H1 (cell line): ENCODE measurements around the gene GNB1L. TPM values are rescaled to one million over a fixed set of nuclear protein-coding genes. Genes with fewer than 3 reads are reported as not detected.

ENCODE experiments used
- CTCF ChIA-PET: fragments of 300-600 bp; sonication (Branson Sonifier 250); formaldehyde crosslinking; loops from one replicate; lab custom pipeline; 2021; ENCODE audit not compliant: partially characterized antibody; lab: Charles Lee
- POLR2A ChIA-PET: fragments of 300-600 bp; sonication (Branson Sonifier 250); formaldehyde crosslinking; loops from one replicate; lab custom pipeline; 2021; ENCODE audit warnings: inconsistent platforms; ENCODE audit not compliant: partially characterized antibody; lab: Charles Lee
- DNase-seq, 2 experiments: peaks; one replicate each; pipeline versions ENCODE4 v3.0.0 to v3.0.0-alpha.2; 2010 to 2022; ENCODE audit warnings: low spot score in 2 of 2, low read depth in 1 of 2, mixed read lengths in 1 of 2
- FAIRE-seq: peaks from 2 replicates; lab custom pipeline; 2011; peaks lifted over from hg19 to GRCh38; lab: Jason Lieb, UNC
- H2AFZ ChIP-seq: 2 replicates; pipeline ENCODE4 v1.8.1; 2012; ENCODE audit warnings: low read length, inconsistent platforms
- H2AK5ac ChIP-seq: 2 replicates; pipeline ENCODE4 v1.6.1; 2013; ENCODE audit warnings: low read depth, low read length
- H2BK120ac ChIP-seq: replicated peaks from 2 replicates; pipeline ENCODE3; 2013; ENCODE audit warnings: low read depth, low read length, inconsistent platforms
- H2BK12ac ChIP-seq: 2 replicates; pipeline ENCODE4 v1.6.1; 2013; ENCODE audit warnings: low read depth, low read length
- H2BK15ac ChIP-seq: 2 replicates; pipeline ENCODE4 v1.6.1; 2013; ENCODE audit warnings: low read length
- H2BK20ac ChIP-seq: 2 replicates; pipeline ENCODE4 v1.6.1; 2013; ENCODE audit warnings: low read length
- H2BK5ac ChIP-seq: 2 replicates; pipeline ENCODE4 v1.6.1; 2013; ENCODE audit warnings: low read depth, low read length
- H3K14ac ChIP-seq: 2 replicates; pipeline ENCODE4 v1.6.1; 2013; ENCODE audit warnings: inconsistent platforms; ENCODE audit not compliant: insufficient read length
- H3K18ac ChIP-seq: 2 replicates; pipeline ENCODE4 v1.6.1; 2013; ENCODE audit warnings: low read length; ENCODE audit errors: extremely low read depth
- H3K23ac ChIP-seq: 2 replicates; pipeline ENCODE4 v1.6.1; 2013; ENCODE audit warnings: inconsistent platforms; ENCODE audit not compliant: insufficient read length
- H3K23me2 ChIP-seq: 2 replicates; pipeline ENCODE4 v1.6.1; 2013; ENCODE audit warnings: low read depth, low read length
- H3K27ac ChIP-seq: 2 replicates; pipeline ENCODE4 v1.6.1; 2011; ENCODE audit warnings: low read depth, low read length, inconsistent platforms
- H3K27me3 ChIP-seq, 4 experiments: replicated peaks in 1 of 4; 1 replicate in 1 of 4; 2 replicates in 3 of 4; pipeline versions ENCODE4 v1.6.1 to v1.8.1; 2011 to 2013; ENCODE audit warnings: low read length in 3 of 4, mild to moderate bottlenecking in 3 of 4, inconsistent platforms in 2 of 4, mixed read lengths in 2 of 4, moderate library complexity in 1 of 4; ENCODE audit not compliant: control insufficient read depth in 3 of 4, insufficient read depth in 3 of 4; ENCODE audit errors: extremely low read depth in 1 of 4
- H3K36me3 ChIP-seq, 4 experiments: 2 replicates each; pipeline versions ENCODE4 v1.6.1 to v1.8.1; 2011 to 2013; ENCODE audit warnings: mild to moderate bottlenecking in 4 of 4, low read length in 3 of 4, moderate library complexity in 2 of 4, control low read depth in 1 of 4, inconsistent platforms in 1 of 4; ENCODE audit not compliant: insufficient read depth in 4 of 4, control insufficient read depth in 2 of 4
- H3K4ac ChIP-seq: replicated peaks from 2 replicates; pipeline ENCODE3; 2013; ENCODE audit warnings: low read length, low read depth, mixed read lengths, inconsistent platforms; ENCODE audit not compliant: insufficient read length
- H3K4me1 ChIP-seq, 4 experiments: replicated peaks in 1 of 4; 1 replicate in 1 of 4; 2 replicates in 3 of 4; pipeline versions ENCODE4 v1.6.1 to v1.8.1; 2011 to 2013; ENCODE audit warnings: low read length in 3 of 4, inconsistent platforms in 2 of 4, mixed read lengths in 1 of 4; ENCODE audit not compliant: insufficient read depth in 4 of 4, control insufficient read depth in 3 of 4
- H3K4me2 ChIP-seq, 2 experiments: 2 replicates each; pipeline versions ENCODE4 v1.6.1 to v1.8.1; 2011 to 2013; ENCODE audit warnings: low read depth in 2 of 2, low read length in 2 of 2, control low read depth in 1 of 2, inconsistent platforms in 1 of 2, mild to moderate bottlenecking in 1 of 2; ENCODE audit not compliant: insufficient read depth in 1 of 2
- H3K4me3 ChIP-seq, 4 experiments: fragments of 200-600, 300-600 bp in 1 of 4; sonication (generic), shearing (Covaris generic), sonication (Bioruptor Twin) in 1 of 4; 2 replicates each; pipeline versions ENCODE4 v1.5.1 to v1.8.1; 2011 to 2016; ENCODE audit warnings: low read length in 4 of 4, low read depth in 3 of 4, control low read depth in 2 of 4, inconsistent platforms in 2 of 4, mild to moderate bottlenecking in 2 of 4, mixed read lengths in 1 of 4, moderate library complexity in 1 of 4; ENCODE audit not compliant: insufficient read depth in 2 of 4; ENCODE audit errors: extremely low read depth in 1 of 4
- H3K56ac ChIP-seq: replicated peaks from 2 replicates; pipeline ENCODE3; 2013; ENCODE audit warnings: low read depth, mild to moderate bottlenecking, mixed read lengths, low read length, inconsistent platforms; ENCODE audit not compliant: insufficient read length
- H3K79me1 ChIP-seq: 2 replicates; pipeline ENCODE4 v1.6.1; 2013; ENCODE audit warnings: low read depth, low read length, control low read depth
- H3K79me2 ChIP-seq, 2 experiments: 2 replicates each; pipeline versions ENCODE4 v1.6.1 to v1.8.1; 2012 to 2013; ENCODE audit warnings: low read length in 2 of 2, mild to moderate bottlenecking in 2 of 2, inconsistent platforms in 1 of 2; ENCODE audit not compliant: insufficient read depth in 2 of 2, control insufficient read depth in 1 of 2
- H3K9ac ChIP-seq, 4 experiments: replicated peaks in 1 of 4; 1 replicate in 1 of 4; 2 replicates in 3 of 4; pipeline versions ENCODE4 v1.6.1 to v1.8.1; 2011 to 2013; ENCODE audit warnings: low read depth in 3 of 4, low read length in 3 of 4, control low read depth in 2 of 4, mild to moderate bottlenecking in 2 of 4, moderate library complexity in 2 of 4, inconsistent platforms in 1 of 4; ENCODE audit errors: extremely low read depth in 1 of 4
- H3K9me3 ChIP-seq, 2 experiments: 2 replicates each; pipeline versions ENCODE4 v1.6.1 to v1.8.1; 2012 to 2013; ENCODE audit warnings: mild to moderate bottlenecking in 2 of 2, moderate library complexity in 2 of 2, control low read depth in 1 of 2, inconsistent platforms in 1 of 2, low read depth in 1 of 2, low read length in 1 of 2, mixed read lengths in 1 of 2; ENCODE audit not compliant: insufficient read depth in 2 of 2
- H4K20me1 ChIP-seq, 2 experiments: replicated peaks in 1 of 2; 2 replicates each; pipeline versions ENCODE3 to v1.8.1; 2011 to 2013; ENCODE audit warnings: inconsistent platforms in 2 of 2, low read length in 2 of 2, mild to moderate bottlenecking in 1 of 2; ENCODE audit not compliant: insufficient read depth in 2 of 2, control insufficient read depth in 1 of 2
- H4K5ac ChIP-seq: 2 replicates; pipeline ENCODE4 v1.6.1; 2013; ENCODE audit warnings: low read length, low read depth, mixed read lengths, inconsistent platforms; ENCODE audit not compliant: insufficient read length
- H4K8ac ChIP-seq: 2 replicates; pipeline ENCODE4 v1.8.0; 2013; ENCODE audit warnings: mild to moderate bottlenecking, moderate library complexity, low read length, inconsistent platforms; ENCODE audit not compliant: insufficient read depth; ENCODE audit errors: extremely low read depth
- H4K91ac ChIP-seq: replicated peaks from 2 replicates; pipeline ENCODE3; 2013; ENCODE audit warnings: low read length, mixed read lengths, inconsistent platforms; ENCODE audit not compliant: insufficient read length
- WGBS, 2 experiments: shearing (Covaris generic) in 1 of 2; methylation state at CpG; one replicate each; pipeline versions ENCODE4 v1.1.6 to v1.1.7; 2013 to 2015; ENCODE audit warnings: low lambda C conversion rate in 2 of 2, mixed read lengths in 2 of 2, inconsistent platforms in 1 of 2, low coverage in 1 of 2, missing lambda C conversion rate in 1 of 2; ENCODE audit not compliant: insufficient replicate concordance in 2 of 2, insufficient coverage in 1 of 2, insufficient read length in 1 of 2; ENCODE audit errors: extremely low coverage in 1 of 2, missing lambda C conversion rate in 1 of 2; 5-methylcytosine and 5-hydroxymethylcytosine counted together
- polyA plus RNA-seq, 7 experiments: library from polyadenylated mRNA; depleted of rRNA in 3 of 7; stranded (reverse) in 5 of 7; unstranded in 2 of 7; fragments of >200 nt in 5 of 7; fragments of 200-250 nt in 2 of 7; gene quantifications; 1 replicate in 5 of 7; 2 replicates in 1 of 7; 4 replicates in 1 of 7; pipeline versions ENCODE4 v1.2.1 to v1.2.3, GENCODE V29; 2011 to 2013; ENCODE audit warnings: missing spikeins in 2 of 7, mixed read lengths in 2 of 7
- total RNA-seq: library from RNA; stranded (reverse); fragmentation: NEBNext Ultra II Directional; extraction: Animal tissue kit (Norgen Biotek cat#: 25700); gene quantifications from 2 replicates; pipeline ENCODE4 v1.2.1, GENCODE V29; 2021

Gene GNB1L
- total and polyA plus RNA-seq, 2 of the 8 experiments (the other 6 are each of a cell fraction or from before 2014, with no cell fraction given) = 14.0 to 15.6 TPM

DNA sequence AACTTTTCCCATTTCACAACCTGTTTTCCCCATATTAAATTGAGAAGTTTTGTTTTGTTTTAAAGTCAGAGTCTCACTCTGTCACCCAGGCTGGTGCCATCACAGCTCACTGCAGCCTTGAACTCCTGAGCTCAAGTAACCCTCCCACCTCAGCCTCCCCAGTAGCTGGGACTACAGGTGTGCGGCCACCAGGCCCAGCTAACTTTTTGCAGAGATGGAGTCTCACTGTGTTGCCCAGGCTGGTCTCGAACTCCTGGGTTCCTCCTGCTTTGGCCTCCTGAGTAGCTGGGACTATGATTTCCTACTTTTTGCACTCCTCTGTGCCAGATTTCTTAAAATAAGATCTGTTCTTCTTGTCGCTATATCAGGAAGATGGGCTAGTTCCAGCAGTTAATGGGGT, 44.9 kb downstream of the GNB1L start:
- Histone ChIP-seq H3K56ac (no peak overlapping the region), H2BK12ac (no peak overlapping the region), H2BK20ac (no peak overlapping the region), H4K5ac (no peak overlapping the region), H3K9me3 (no peaks in the 10 kb centered on the region), H3K4me1 (no peaks in the 10 kb centered on the region; a peak in 1 of 7 replicates), H2AFZ (no peak overlapping the region), H4K91ac (no peak overlapping the region), H3K79me1 (no peaks in the 10 kb centered on the region), H4K20me1 (peaks cover 0 to 3% of the 10 kb centered on the region in 2 experiments), H3K4me3 (no peak overlapping the region), H3K23me2 (no peaks in the 10 kb centered on the region), H4K8ac (no peak overlapping the region), H3K23ac (no peak overlapping the region), H2BK120ac (no peak overlapping the region), H3K4me2 (no peak overlapping the region), H2BK15ac (no peak overlapping the region), H3K18ac (no peak overlapping the region), H2BK5ac (no peak overlapping the region), H3K79me2 (no peaks in the 10 kb centered on the region), H3K9ac (no peak overlapping the region), H3K27me3 (no peaks in the 10 kb centered on the region), H3K4ac (no peak overlapping the region), H2AK5ac (no peak overlapping the region), H3K14ac (no peak overlapping the region), H3K36me3 (no peaks in the 10 kb centered on the region), H3K27ac (no peak overlapping the region)
- 92% methylated on average over 3 of the region's 3 CpGs; no CpG with 5 or more reads in 1 of the 2 experiments for WGBS, 2 experiments
- ChIA-PET POLR2A (no interaction called here), CTCF (interaction anchor here (0.5 to 3.2 kb wide), 9 partner anchors 9 to 232 kb away, joined by 3 to 12 read pairs (median 4); no protein-coding TSS in a partner anchor)
- DNase-seq (no peak), FAIRE-seq (no peak)
